A549 treated with CpdA at 1 μM for 4 hours (cell line): ENCODE data around the gene UBE2O. TPM values are rescaled to one million over a fixed set of nuclear protein-coding genes. Genes with fewer than 3 reads are reported as not detected.

Source experiments
- total RNA-seq: library from RNA; stranded (reverse); fragments of 200-300 nt; extraction: Qiagen RNA extraction; gene quantifications from 5 replicates; pipeline ENCODE4 v1.2.3, GENCODE V29; 2022; ENCODE audit warnings: low read depth

Gene UBE2O
- 31.1 to 38.0 TPM (median 34.6 TPM) in 5 replicates for total RNA-seq

DNA sequence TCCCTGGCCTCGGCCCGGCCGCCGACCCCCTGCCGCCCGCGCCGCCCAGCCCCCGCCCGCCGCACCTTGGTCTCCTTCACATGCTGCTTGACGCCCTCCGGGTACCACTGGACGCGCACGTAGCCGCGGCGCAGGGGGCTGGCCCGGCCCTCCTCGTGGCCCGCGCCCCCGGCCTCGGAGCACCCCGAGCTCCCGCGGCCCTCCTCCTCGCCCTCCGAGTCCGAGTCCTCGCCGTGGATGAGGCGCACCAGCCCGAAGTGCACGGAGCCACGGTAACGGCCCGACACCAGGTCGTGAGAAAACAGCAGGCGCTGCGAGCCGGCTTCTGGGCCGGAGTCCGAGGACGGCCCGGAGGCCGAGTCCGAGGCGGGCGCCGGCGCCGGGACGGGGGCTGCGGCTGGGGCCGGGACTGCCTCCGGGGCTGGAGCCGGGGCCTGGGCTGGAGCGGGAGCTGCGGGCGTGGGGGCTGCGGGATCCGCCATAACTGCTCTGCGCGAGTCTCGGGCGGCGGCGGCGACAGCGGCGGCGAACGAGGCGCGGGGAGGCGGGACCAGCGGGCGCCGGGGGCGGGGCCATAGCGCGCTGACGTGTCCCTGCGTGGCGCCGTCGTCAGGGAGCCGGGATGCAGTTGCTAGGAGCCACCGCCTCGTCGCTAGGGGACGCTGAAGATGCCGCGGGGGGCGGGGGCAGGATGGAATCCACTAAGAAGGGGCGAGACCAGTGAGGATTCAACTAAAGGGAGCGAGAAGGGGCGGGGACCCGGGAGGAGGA is at the start of gene UBE2O:
Gene UBE2O, minus strand, starts transcription at position 493 of the 771 bp plus-strand sequence. Its CDS starts 11 bp downstream, at position 482.

DNA sequence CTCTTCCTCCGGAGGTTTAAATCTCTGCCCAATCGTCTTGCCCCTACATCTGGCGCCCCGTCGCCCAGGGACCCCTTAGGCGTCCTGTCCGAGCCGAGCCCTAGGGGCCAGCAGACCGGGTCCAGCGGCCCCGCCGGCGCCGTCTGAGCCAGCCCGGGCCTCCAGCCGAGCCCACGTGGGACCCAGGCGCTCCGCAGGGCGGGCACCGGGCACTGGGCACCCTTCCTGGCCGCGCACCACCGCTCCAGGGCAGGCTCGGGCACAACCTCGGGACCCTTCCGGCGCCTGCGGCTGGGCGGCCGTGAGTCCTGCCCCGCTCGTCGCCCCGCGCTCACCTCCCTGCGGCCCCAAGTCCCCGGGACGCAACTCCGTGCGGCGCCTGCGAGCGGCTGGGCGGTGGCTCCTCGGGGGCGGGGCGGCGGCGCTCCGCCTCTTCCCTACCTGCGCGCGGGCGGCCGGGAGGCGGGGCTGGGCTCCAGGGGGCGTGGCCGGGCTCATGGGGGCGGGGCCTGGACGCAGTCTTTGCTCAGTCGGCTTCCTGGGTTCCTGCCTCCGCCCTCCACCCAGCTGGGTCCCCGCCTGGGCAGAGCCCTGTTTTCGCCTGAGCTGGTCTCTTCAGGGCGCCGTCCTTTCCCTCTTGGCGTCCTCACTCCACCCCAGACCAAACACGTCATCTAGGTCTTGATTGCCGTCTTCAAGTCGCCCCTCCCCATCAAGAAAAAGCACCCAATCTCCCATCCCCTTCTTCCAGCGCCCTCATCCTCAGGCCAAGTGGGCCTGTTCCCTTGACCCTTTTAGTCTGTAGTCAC is 48.3 kb upstream of the UBE2O start, which contains the start of gene RHBDF2:
Gene RHBDF2, minus strand, starts transcription at position 406 of the 809 bp plus-strand sequence. CDS start 19,899 bp downstream, outside the sequence.

DNA sequence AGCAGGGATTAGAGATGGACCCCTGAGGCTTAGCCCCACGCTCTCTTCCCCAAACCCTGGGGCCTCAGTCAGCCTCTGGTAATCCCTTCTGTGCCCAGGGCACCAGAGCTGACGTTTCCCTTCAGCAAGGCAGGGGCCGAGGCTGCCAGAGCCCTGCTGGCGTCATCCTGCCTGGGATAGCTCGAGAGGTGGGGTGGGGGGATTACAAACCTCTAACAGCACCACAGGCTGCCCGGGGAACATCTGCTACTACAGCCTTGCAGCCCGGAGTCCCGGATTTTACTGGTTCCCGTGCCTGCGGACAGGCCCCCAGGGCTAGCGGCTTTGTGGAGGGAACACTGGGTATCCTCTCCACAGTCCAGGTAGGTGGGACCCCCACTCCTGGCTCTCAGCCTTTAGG is 14.4 kb upstream of the UBE2O start, which contains the start of gene AANAT:
Gene AANAT, plus strand, starts transcription at position 238 of the 400 bp plus-strand sequence. CDS start 1,144 bp downstream, outside the sequence.

GRCh38 chr17:76384222-76384986 is 68.5 kb downstream of the UBE2O start, which contains the start of gene SPHK1:
Gene SPHK1, plus strand, starts transcription at chr17:76384609. Its CDS starts 1,036 bp downstream, at chr17:76385645.

GRCh38 chr17:76353599-76354316 is 99.2 kb downstream of the UBE2O start, which contains the start of gene PRPSAP1:
Gene PRPSAP1, minus strand, starts transcription at chr17:76353916. Its CDS starts 213 bp downstream, at chr17:76353703.

Other genes with a start within 250 kb of the UBE2O start
- gene RNF157, start 212.7 kb downstream of the UBE2O start, total RNA-seq = 5.4 to 10.6 TPM (median 6.3 TPM) in 5 replicates
- gene UBALD2, start 187.8 kb downstream of the UBE2O start, total RNA-seq = 50.3 to 85.3 TPM (median 81.5 TPM) in 5 replicates
- gene QRICH2, start 144.9 kb downstream of the UBE2O start, total RNA-seq = 0.91 to 2.4 TPM (median 1.1 TPM) in 5 replicates
- gene PRPSAP1, start 99.2 kb downstream of the UBE2O start, total RNA-seq = 57.3 to 69.3 TPM (median 63.4 TPM) in 5 replicates
- 46.3 to 67.7 TPM (median 55.5 TPM) in 5 replicates for gene SPHK1, start 68.5 kb downstream of the UBE2O start, total RNA-seq
- gene AANAT, start 14.5 kb upstream of the UBE2O start, total RNA-seq = 0.25 to 0.50 TPM (median 0.31 TPM) in 4 of 5 replicates, not detected in the other
- gene RHBDF2, start 48.3 kb upstream of the UBE2O start, total RNA-seq = 56.3 to 75.4 TPM (median 63.3 TPM) in 5 replicates
- gene CYGB, start 84.6 kb upstream of the UBE2O start, total RNA-seq = 1.1 to 1.9 TPM (median 1.2 TPM) in 5 replicates
- gene PRCD, start 86.9 kb upstream of the UBE2O start, total RNA-seq = 0.02 TPM in 1 of 5 replicates, not detected in the others
- 0.22 to 0.61 TPM (median 0.47 TPM) in 5 replicates for gene ST6GALNAC2, start 132.7 kb upstream of the UBE2O start, total RNA-seq
- 0.30 to 0.31 TPM in 2 of 5 replicates, not detected in the others for gene ST6GALNAC1, start 190.6 kb upstream of the UBE2O start, total RNA-seq